Endothelial cell of umbilical vein (primary cell): Measurements from ENCODE around the gene MUC5AC. TPM values are rescaled to one million over a fixed set of nuclear protein-coding genes. Genes with fewer than 3 reads are reported as not detected.

Source experiments
- BruUV-seq: library from RNA; stranded (reverse); fragments of 400-500 nt; replicated peaks from 2 replicates; lab custom pipeline; 2021; lab: Mats Ljungman, UMichigan
- CTCF ChIA-PET: fragments of 300-600, 350-600 bp; sonication (Branson Sonifier 250); formaldehyde crosslinking; loops from one replicate; lab custom pipeline; 2021; ENCODE audit warnings: antibody characterized with exemption, inconsistent platforms; lab: Charles Lee
- POLR2A ChIA-PET: fragments of 300-600, 350-600 bp; sonication (Branson Sonifier 250); formaldehyde crosslinking; loops from one replicate; lab custom pipeline; 2021; ENCODE audit warnings: antibody characterized with exemption, inconsistent platforms; lab: Charles Lee
- DNase-seq: peaks from one replicate; pipeline ENCODE4 v3.0.0-alpha.2; 2011; ENCODE audit warnings: low read depth, low spot score
- FAIRE-seq: peaks from 2 replicates; lab custom pipeline; 2011; peaks lifted over from hg19 to GRCh38; lab: Jason Lieb, UNC
- H2AFZ ChIP-seq: 2 replicates; pipeline ENCODE4 v1.6.0; 2012; ENCODE audit warnings: low read depth, low read length, control low read depth, inconsistent platforms
- H3K27ac ChIP-seq: 2 replicates; pipeline ENCODE4 v1.5.1; 2011; ENCODE audit warnings: low read depth, mild to moderate bottlenecking, control low read depth, low read length, moderate library complexity; ENCODE audit not compliant: insufficient read depth
- H3K27me3 ChIP-seq, 2 experiments: 2 replicates each; pipeline versions ENCODE4 v1.6.0 to v1.6.1; 2011; ENCODE audit warnings: low read length in 2 of 2, mixed read lengths in 1 of 2; ENCODE audit not compliant: control insufficient read depth in 2 of 2, insufficient read depth in 2 of 2
- H3K36me3 ChIP-seq, 2 experiments: 2 replicates in 1 of 2; 3 replicates in 1 of 2; pipeline ENCODE4 v1.5.1; 2011; ENCODE audit warnings: low read length in 2 of 2, mild to moderate bottlenecking in 1 of 2, moderate library complexity in 1 of 2; ENCODE audit not compliant: control insufficient read depth in 2 of 2, insufficient read depth in 2 of 2; ENCODE audit errors: extremely low read depth in 1 of 2
- H3K4me1 ChIP-seq: 3 replicates; pipeline ENCODE4 v1.5.1; 2011; ENCODE audit warnings: mild to moderate bottlenecking, low read length; ENCODE audit not compliant: control insufficient read depth, insufficient read depth; ENCODE audit errors: extremely low read depth
- H3K4me2 ChIP-seq: 2 replicates; pipeline ENCODE4 v1.6.1; 2011; ENCODE audit warnings: low read length, control low read depth, mixed read lengths; ENCODE audit not compliant: insufficient read depth
- H3K4me3 ChIP-seq, 3 experiments: fragments of 200-600 bp in 1 of 3; sonication (generic), shearing (Covaris generic) in 1 of 3; replicated peaks in 1 of 3; 2 replicates each; pipeline ENCODE4 v1.5.1; 2011 to 2016; ENCODE audit warnings: control low read depth in 3 of 3, low read length in 3 of 3, mild to moderate bottlenecking in 2 of 3, inconsistent platforms in 1 of 3, low read depth in 1 of 3, moderate library complexity in 1 of 3; ENCODE audit not compliant: insufficient read depth in 1 of 3
- H3K79me2 ChIP-seq: 2 replicates; pipeline ENCODE4 v1.6.0; 2012; ENCODE audit warnings: low read length, inconsistent platforms; ENCODE audit not compliant: control insufficient read depth, insufficient read depth
- H3K9ac ChIP-seq: replicated peaks from 2 replicates; pipeline ENCODE3; 2011; ENCODE audit warnings: low read length, control low read depth; ENCODE audit not compliant: insufficient read depth; ENCODE audit errors: extremely low read depth
- H3K9me1 ChIP-seq: replicated peaks from 3 replicates; pipeline ENCODE4 v1.6.0; 2011; ENCODE audit warnings: mild to moderate bottlenecking, low read length; ENCODE audit not compliant: control insufficient read depth, insufficient read depth; ENCODE audit errors: extremely low read depth
- H3K9me3 ChIP-seq: replicated peaks from 2 replicates; pipeline ENCODE4 v1.5.1; 2012; ENCODE audit warnings: low read length, inconsistent platforms; ENCODE audit not compliant: control insufficient read depth, insufficient read depth
- H4K20me1 ChIP-seq: replicated peaks from 2 replicates; pipeline ENCODE3; 2011; ENCODE audit warnings: mild to moderate bottlenecking, low read length; ENCODE audit not compliant: control insufficient read depth, insufficient read depth; ENCODE audit errors: extremely low read depth
- CTCF ChIP-seq, 2 donors: IDR thresholded peaks; 1 replicate in 1 of 2; 2 replicates in 1 of 2; pipeline ENCODE4 v1.5.1; 2011; ENCODE audit warnings: low read length in 2 of 2, mild to moderate bottlenecking in 2 of 2, moderate library complexity in 2 of 2, control low read depth in 1 of 2, inconsistent platforms in 1 of 2, low read depth in 1 of 2; ENCODE audit not compliant: insufficient read depth in 1 of 2; ENCODE audit errors: extremely low read depth in 1 of 2
- EZH2 ChIP-seq: IDR thresholded peaks from 2 replicates; pipeline ENCODE4 v1.6.1; 2012; ENCODE audit warnings: borderline replicate concordance, low read depth, mild to moderate bottlenecking, moderate library complexity, low read length, inconsistent platforms; ENCODE audit not compliant: severe bottlenecking
- FOS ChIP-seq: IDR thresholded peaks from 2 replicates; pipeline ENCODE4 v1.6.1; 2011; ENCODE audit warnings: mild to moderate bottlenecking, low read length, moderate library complexity, borderline replicate concordance; ENCODE audit not compliant: insufficient read depth
- GATA2 ChIP-seq: IDR thresholded peaks from 2 replicates; pipeline ENCODE4 v1.7.0; 2011; ENCODE audit warnings: low read depth, mild to moderate bottlenecking, moderate library complexity, mixed read lengths, low read length; ENCODE audit not compliant: insufficient read length, insufficient read depth
- JUN ChIP-seq: IDR thresholded peaks from 2 replicates; pipeline ENCODE4 v1.6.1; 2011; ENCODE audit warnings: borderline replicate concordance, low read depth; ENCODE audit not compliant: insufficient read length, insufficient read depth
- MAX ChIP-seq: IDR thresholded peaks from 2 replicates; pipeline ENCODE4 v1.6.1; 2011; ENCODE audit not compliant: insufficient read depth, insufficient read length
- MYC ChIP-seq: IDR thresholded peaks from one replicate; pipeline ENCODE4 v1.6.1; 2011; ENCODE audit warnings: mild to moderate bottlenecking, low read depth, low read length
- POLR2A ChIP-seq: IDR thresholded peaks from 2 replicates; pipeline ENCODE4 v1.6.1; 2012; ENCODE audit warnings: low read depth, mild to moderate bottlenecking, control low read depth, low read length
- POLR2AphosphoS5 ChIP-seq: IDR thresholded peaks from 2 replicates; pipeline ENCODE4 v1.6.1; 2012; ENCODE audit warnings: low read depth, mild to moderate bottlenecking, control low read depth, low read length, moderate library complexity; ENCODE audit not compliant: insufficient read depth
- dilution Hi-C: fragments of 300-500 bp; cut with MboI; formaldehyde crosslinking; loops from one replicate; pipeline ENCODE4 v1.15.0; 2019; ENCODE audit warnings: low sequenced_read_pairs; ENCODE audit not compliant: extremely low pct_ligation_motif_present
- intact Hi-C: fragments of 100-400 bp; cut with micrococcal nuclease; formaldehyde crosslinking; loops from one replicate; pipeline ENCODE4 v1.10.0; 2022
- polyA plus RNA-seq, 4 experiments: library from polyadenylated mRNA; depleted of rRNA in 3 of 4; stranded (reverse) in 3 of 4; unstranded in 1 of 4; fragments of >200 nt; gene quantifications; 2 replicates each; pipeline versions ENCODE4 v1.2.1 to v1.2.3, GENCODE V29; 2011 to 2012; ENCODE audit warnings: missing spikeins in 1 of 4
- total RNA-seq: library from RNA; stranded (reverse); gene quantifications from 2 replicates; pipeline ENCODE4 v1.2.3, GENCODE V29; 2021

Gene MUC5AC
- total and polyA plus RNA-seq, 2 donors (not counting 3 experiments of a cell fraction or from before 2014, with no cell fraction given) = not detected

GRCh38 chr11:1204381-1205101, 46.8 kb downstream of the MUC5AC start:
- H3K79me2 ChIP-seq = no peaks in the 10 kb centered on the region
- no peak overlapping the region for H2AFZ ChIP-seq
- H3K4me1 ChIP-seq = no peaks in the 10 kb centered on the region
- CTCF ChIA-PET = interaction anchor here (2.1 to 3.9 kb wide), 2 partner anchors 310 to 370 kb away, joined by 18 to 36 read pairs; no protein-coding TSS in a partner anchor
- no peaks in the 10 kb centered on the region for H3K27me3 ChIP-seq
- H3K36me3 ChIP-seq = no peaks in the 10 kb centered on the region
- BruUV-seq = no TSS peak
- H3K9ac ChIP-seq = no peak overlapping the region
- H3K4me3 ChIP-seq = no peak overlapping the region
- no peaks in the 10 kb centered on the region for H4K20me1 ChIP-seq
- H3K4me2 ChIP-seq = no peak overlapping the region
- no peaks in the 10 kb centered on the region for H3K9me3 ChIP-seq
- intact Hi-C loops = no loop called here
- FAIRE-seq (no peak), DNase-seq (no peak)
- H3K9me1 ChIP-seq = no peaks in the 10 kb centered on the region
- dilution Hi-C loops = no loop called here
- no peak overlapping the region for H3K27ac ChIP-seq
- POLR2A ChIA-PET = no interaction called here
- TF ChIP-seq GATA2 (no peak), MAX (no peak), JUN (no peak), EZH2 (no peak), POLR2A (no peak), MYC (no peak), CTCF (IDR thresholded peaks at IDR 0.05; ENCODE audit: extremely low read depth in 1 of 2, insufficient read depth in 1 of 2, low read depth in 1 of 2, low read length in 2 of 2) (no peak), FOS (no peak), POLR2AphosphoS5 (no peak)
